Transverse colon (tissue), 4 donors: ENCODE measurements around the gene ATOSA. TPM values are rescaled to one million over a fixed set of nuclear protein-coding genes. Genes with fewer than 3 reads are reported as not detected.
A peak's percentile ranks its signal among the peaks of the same experiment; 100 is the strongest.

ENCODE experiments used
- DNase-seq: peaks from one replicate; pipeline ENCODE4 v3.0.0-alpha.2; 2019
- H3K27ac ChIP-seq, 4 donors: fragments of 200-600 bp; sonication (generic); 2 replicates each; pipeline ENCODE4 v1.5.1; 2016 to 2018; ENCODE audit warnings: inconsistent platforms in 4 of 4
- H3K27me3 ChIP-seq: fragments of 200-600 bp; sonication (generic); 2 replicates; pipeline ENCODE4 v1.5.1; 2017; ENCODE audit warnings: inconsistent platforms
- H3K36me3 ChIP-seq, 4 donors: fragments of 200-600 bp; sonication (generic); 2 replicates each; pipeline ENCODE4 v1.5.1; 2017 to 2019; ENCODE audit warnings: inconsistent platforms in 4 of 4
- H3K4me1 ChIP-seq, 4 donors: fragments of 200-600 bp; sonication (generic); 2 replicates each; pipeline ENCODE4 v1.5.1; 2017 to 2020; ENCODE audit warnings: inconsistent platforms in 4 of 4
- H3K4me3 ChIP-seq, 4 donors: fragments of 200-600 bp; sonication (generic); 1 replicate in 1 of 4; 2 replicates in 3 of 4; pipeline versions ENCODE4 v1.5.1 to v1.6.1; 2017 to 2019; ENCODE audit warnings: inconsistent platforms in 4 of 4
- H3K9me3 ChIP-seq, 2 donors: fragments of 200-600 bp; sonication (generic); 2 replicates each; pipeline ENCODE4 v1.5.1; 2017 to 2019; ENCODE audit warnings: inconsistent platforms in 2 of 2
- EP300 ChIP-seq: sonication (generic); formaldehyde crosslinking; IDR thresholded peaks from one replicate; pipeline ENCODE4 v1.6.1; 2017; ENCODE audit warnings: antibody characterized with exemption, low read depth
- POLR2A ChIP-seq: fragments of 450-650 bp; IDR thresholded peaks from one replicate; pipeline ENCODE4 v1.6.1; 2016; ENCODE audit warnings: antibody characterized with exemption, mild to moderate bottlenecking, moderate library complexity
- POLR2AphosphoS5 ChIP-seq, 3 donors: sonication (generic); formaldehyde crosslinking; IDR thresholded peaks; one replicate each; pipeline ENCODE4 v1.6.1; 2016; ENCODE audit warnings: antibody characterized with exemption in 3 of 3
- WGBS, 2 donors: methylation state at CpG; one replicate each; pipeline ENCODE4 v1.1.5; 2018; ENCODE audit warnings: low coverage in 1 of 2; 5-methylcytosine and 5-hydroxymethylcytosine counted together
- in situ Hi-C, 4 donors: fragments of 200-750 bp; cut with MboI; loops; one replicate each; pipeline versions ENCODE4 v1.15.0 to v1.15.1; 2017; ENCODE audit warnings: low sequenced_read_pairs in 3 of 4, low pct_ligation_motif_present in 1 of 4, low pct_unique_long_range_greater_than_20kb in 1 of 4
- intact Hi-C: fragments of 100-400 bp; cut with DNase I; formaldehyde crosslinking; loops from one replicate; pipeline ENCODE4 v1.15.1; 2023; ENCODE audit warnings: low total_unique reads
- total RNA-seq, 4 donors: library from RNA; depleted of rRNA; stranded (reverse); fragments of >200 nt; gene quantifications; one replicate each; pipeline ENCODE4 v1.1.0, GENCODE V29; 2016
- TF ChIP-seq, protein P1 (sequence below), 5 experiments: fragments of 200-600 bp in 3 of 5; fragments of 450-650 bp in 2 of 5; sonication (generic) in 3 of 5; IDR thresholded peaks; 1 replicate in 2 of 5; 2 replicates in 3 of 5; pipeline ENCODE4 v1.5.1; 2016 to 2017; ENCODE audit warnings: antibody characterized with exemption in 5 of 5, inconsistent platforms in 3 of 5, mild to moderate bottlenecking in 2 of 5, moderate library complexity in 1 of 5

The ATOSA gene
- total RNA-seq, 4 donors from 2014 or later, result 41.0 to 149 (median 84.5) TPM

DNA sequence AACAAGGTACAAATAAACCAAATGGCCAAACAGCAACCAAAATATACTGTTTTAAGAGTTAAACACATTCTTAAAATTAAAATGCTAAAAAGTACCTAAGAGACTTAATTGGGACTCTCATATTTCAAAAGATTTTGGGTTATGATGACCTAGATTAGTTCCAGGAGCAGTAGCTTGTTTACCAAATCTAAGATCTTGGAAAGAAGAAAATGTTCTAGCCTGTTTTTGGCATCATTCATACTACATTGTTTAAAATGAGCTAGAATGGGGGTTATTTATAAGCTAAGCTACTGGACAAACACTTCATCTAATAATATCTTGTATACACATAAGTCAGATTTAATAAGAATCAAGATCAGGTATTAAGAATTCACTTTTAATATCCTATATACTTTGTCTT is 22.8 kb downstream of the ATOSA start:
- DNase-seq, result no peak
- Histone ChIP-seq H3K9me3 (no peaks in the 10 kb centered on the region), H3K4me3 (no peak overlapping the region), H3K27me3 (no peaks in the 10 kb centered on the region), H3K27ac (peak overlapping the region; percentile 5 to 38 (median 17)), H3K36me3 (peaks cover 0 to 12% (median 6%) of the 10 kb centered on the region in 4 donors), H3K4me1 (peaks cover 15 to 67% (median 31%) of the 10 kb centered on the region in 4 donors)
- intact Hi-C loops (no loop called here), in situ Hi-C loops (no loop called here)
- TF ChIP-seq POLR2A (no peak), EP300 (peak; percentile 7), POLR2AphosphoS5 (IDR thresholded peaks at IDR 0.05) (peak in 2 of 3 donors; percentile 14 to 32)
- TF ChIP-seq, protein P1, sequence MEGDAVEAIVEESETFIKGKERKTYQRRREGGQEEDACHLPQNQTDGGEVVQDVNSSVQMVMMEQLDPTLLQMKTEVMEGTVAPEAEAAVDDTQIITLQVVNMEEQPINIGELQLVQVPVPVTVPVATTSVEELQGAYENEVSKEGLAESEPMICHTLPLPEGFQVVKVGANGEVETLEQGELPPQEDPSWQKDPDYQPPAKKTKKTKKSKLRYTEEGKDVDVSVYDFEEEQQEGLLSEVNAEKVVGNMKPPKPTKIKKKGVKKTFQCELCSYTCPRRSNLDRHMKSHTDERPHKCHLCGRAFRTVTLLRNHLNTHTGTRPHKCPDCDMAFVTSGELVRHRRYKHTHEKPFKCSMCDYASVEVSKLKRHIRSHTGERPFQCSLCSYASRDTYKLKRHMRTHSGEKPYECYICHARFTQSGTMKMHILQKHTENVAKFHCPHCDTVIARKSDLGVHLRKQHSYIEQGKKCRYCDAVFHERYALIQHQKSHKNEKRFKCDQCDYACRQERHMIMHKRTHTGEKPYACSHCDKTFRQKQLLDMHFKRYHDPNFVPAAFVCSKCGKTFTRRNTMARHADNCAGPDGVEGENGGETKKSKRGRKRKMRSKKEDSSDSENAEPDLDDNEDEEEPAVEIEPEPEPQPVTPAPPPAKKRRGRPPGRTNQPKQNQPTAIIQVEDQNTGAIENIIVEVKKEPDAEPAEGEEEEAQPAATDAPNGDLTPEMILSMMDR (IDR thresholded peaks at IDR 0.05), result no peak

DNA sequence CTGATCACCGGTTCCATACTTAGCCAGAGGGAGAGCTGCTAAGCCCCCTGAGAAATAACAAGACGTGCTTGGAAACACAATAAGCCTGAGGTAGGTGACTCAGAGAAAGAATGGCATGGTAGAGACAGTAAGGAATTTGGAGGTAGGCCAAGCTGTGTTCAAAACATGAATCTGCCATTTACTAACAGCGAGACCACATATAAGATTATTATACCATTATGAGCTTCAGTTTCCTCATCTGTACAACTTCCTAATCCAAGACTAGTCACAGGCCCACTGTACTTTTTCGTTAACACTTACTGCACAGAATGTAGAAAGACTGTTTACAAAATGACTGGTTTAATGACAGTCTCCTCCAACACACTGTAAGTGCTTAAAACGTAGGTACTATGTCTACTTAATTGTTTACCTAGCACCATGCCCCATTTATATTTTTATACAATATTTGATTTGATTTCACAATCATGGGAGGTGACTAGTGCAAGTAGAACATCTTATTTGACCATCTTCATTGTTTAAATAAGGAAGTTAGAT is 25.7 kb downstream of the ATOSA start:
- Histone ChIP-seq H3K36me3 (peaks cover 0 to 12% (median 0%) of the 10 kb centered on the region in 4 donors), H3K4me3 (no peak overlapping the region), H3K9me3 (no peaks in the 10 kb centered on the region), H3K27ac (peak overlapping the region; percentile 78 to 86 (median 82)), H3K27me3 (no peaks in the 10 kb centered on the region), H3K4me1 (peaks cover 15 to 73% (median 32%) of the 10 kb centered on the region in 4 donors)
- intact Hi-C loops, result no loop called here
- TF ChIP-seq POLR2A, result no peak
- TF ChIP-seq POLR2AphosphoS5 (IDR thresholded peaks at IDR 0.05), result no peak
- TF ChIP-seq EP300, result no peak
- TF ChIP-seq, protein P1 (IDR thresholded peaks at IDR 0.05), result no peak
- in situ Hi-C loops, result no loop called here
- DNase-seq, result no peak
- 44% methylated on average over 4 to 5 of the region's 5 CpGs for WGBS, 2 donors

DNA sequence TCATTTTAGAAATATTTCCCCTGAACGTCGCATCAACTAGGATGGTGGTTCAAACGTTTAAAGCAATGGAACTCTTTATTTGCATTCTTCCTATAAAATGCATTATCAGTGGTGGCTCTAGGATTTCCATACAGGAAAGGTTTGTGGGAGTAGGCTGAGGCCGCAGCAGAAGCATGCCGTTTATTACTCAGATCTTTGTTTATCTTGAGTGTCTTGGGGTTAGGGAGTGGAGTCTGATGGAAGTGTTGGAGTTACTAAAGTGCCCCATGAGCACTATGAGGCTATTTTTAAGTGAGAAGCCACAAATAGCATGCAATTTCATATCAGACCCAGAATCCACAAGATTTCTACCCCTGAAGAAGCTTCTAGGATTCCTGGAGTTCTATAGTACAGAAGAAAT is 26.2 kb downstream of the ATOSA start:
- peak overlapping the region; percentile 78 to 86 (median 82) for H3K27ac ChIP-seq
- peaks cover 0 to 9% (median 0%) of the 10 kb centered on the region in 4 donors for H3K36me3 ChIP-seq
- DNase-seq, result peak; percentile 12
- WGBS, 2 donors, result 18 to 23% methylated on average over 4 to 5 of the region's 5 CpGs
- in situ Hi-C loops, result no loop called here
- peaks cover 15 to 68% (median 31%) of the 10 kb centered on the region in 4 donors for H3K4me1 ChIP-seq
- TF ChIP-seq, protein P1 (IDR thresholded peaks at IDR 0.05), result no peak
- TF ChIP-seq EP300 (no peak), POLR2A (no peak), POLR2AphosphoS5 (IDR thresholded peaks at IDR 0.05) (no peak)
- no peak overlapping the region for H3K4me3 ChIP-seq
- H3K27me3 ChIP-seq, result no peaks in the 10 kb centered on the region
- intact Hi-C loops, result no loop called here
- H3K9me3 ChIP-seq, result no peaks in the 10 kb centered on the region

DNA sequence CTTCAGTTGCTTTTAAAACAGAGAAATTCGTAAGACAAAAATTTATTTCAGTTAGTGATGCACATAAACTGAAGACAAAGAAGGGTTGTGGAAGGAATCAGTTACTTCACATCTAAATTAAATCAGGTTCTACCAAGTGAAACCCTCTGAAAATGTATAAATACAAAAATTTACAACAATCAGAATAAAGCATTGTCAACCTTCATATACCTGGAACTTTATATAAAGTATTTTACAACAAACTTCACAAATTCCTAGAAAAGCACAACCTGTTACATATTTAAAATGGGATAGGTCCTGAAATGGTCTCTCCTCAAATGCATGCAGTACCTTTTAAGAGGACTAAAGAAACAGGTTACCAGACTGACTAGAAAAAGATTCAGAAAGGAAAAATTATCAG is 26.9 kb downstream of the ATOSA start:
- in situ Hi-C loops, result no loop called here
- intact Hi-C loops, result no loop called here
- no peaks in the 10 kb centered on the region for H3K27me3 ChIP-seq
- H3K27ac ChIP-seq, result peak overlapping the region; percentile 78 to 86 (median 82)
- peaks cover 0 to 3% (median 0%) of the 10 kb centered on the region in 4 donors for H3K36me3 ChIP-seq
- no peaks in the 10 kb centered on the region for H3K9me3 ChIP-seq
- TF ChIP-seq, protein P1 (IDR thresholded peaks at IDR 0.05), result no peak
- TF ChIP-seq POLR2A (no peak), POLR2AphosphoS5 (IDR thresholded peaks at IDR 0.05) (no peak), EP300 (no peak)
- H3K4me3 ChIP-seq, result no peak overlapping the region
- DNase-seq, result no peak
- WGBS, 2 donors, result 18 to 47% methylated on average over 1 of the region's 1 CpG
- peaks cover 15 to 62% (median 28%) of the 10 kb centered on the region in 4 donors for H3K4me1 ChIP-seq
